H1 (cell line): ENCODE measurements around the gene CFHR4. TPM values are rescaled to one million over a fixed set of nuclear protein-coding genes. Genes with fewer than 3 reads are reported as not detected.

Experiments used
- CTCF ChIA-PET: fragments of 300-600 bp; sonication (Branson Sonifier 250); formaldehyde crosslinking; loops from one replicate; lab custom pipeline; 2021; ENCODE audit not compliant: partially characterized antibody; lab: Charles Lee
- POLR2A ChIA-PET: fragments of 300-600 bp; sonication (Branson Sonifier 250); formaldehyde crosslinking; loops from one replicate; lab custom pipeline; 2021; ENCODE audit warnings: inconsistent platforms; ENCODE audit not compliant: partially characterized antibody; lab: Charles Lee
- DNase-seq, 2 experiments: peaks; one replicate each; pipeline versions ENCODE4 v3.0.0 to v3.0.0-alpha.2; 2010 to 2022; ENCODE audit warnings: low spot score in 2 of 2, low read depth in 1 of 2, mixed read lengths in 1 of 2
- FAIRE-seq: peaks from 2 replicates; lab custom pipeline; 2011; peaks lifted over from hg19 to GRCh38; lab: Jason Lieb, UNC
- H2AFZ ChIP-seq: 2 replicates; pipeline ENCODE4 v1.8.1; 2012; ENCODE audit warnings: low read length, inconsistent platforms
- H2AK5ac ChIP-seq: 2 replicates; pipeline ENCODE4 v1.6.1; 2013; ENCODE audit warnings: low read depth, low read length
- H2BK120ac ChIP-seq: replicated peaks from 2 replicates; pipeline ENCODE3; 2013; ENCODE audit warnings: low read depth, low read length, inconsistent platforms
- H2BK12ac ChIP-seq: 2 replicates; pipeline ENCODE4 v1.6.1; 2013; ENCODE audit warnings: low read depth, low read length
- H2BK15ac ChIP-seq: 2 replicates; pipeline ENCODE4 v1.6.1; 2013; ENCODE audit warnings: low read length
- H2BK20ac ChIP-seq: 2 replicates; pipeline ENCODE4 v1.6.1; 2013; ENCODE audit warnings: low read length
- H2BK5ac ChIP-seq: 2 replicates; pipeline ENCODE4 v1.6.1; 2013; ENCODE audit warnings: low read depth, low read length
- H3K14ac ChIP-seq: 2 replicates; pipeline ENCODE4 v1.6.1; 2013; ENCODE audit warnings: inconsistent platforms; ENCODE audit not compliant: insufficient read length
- H3K18ac ChIP-seq: 2 replicates; pipeline ENCODE4 v1.6.1; 2013; ENCODE audit warnings: low read length; ENCODE audit errors: extremely low read depth
- H3K23ac ChIP-seq: 2 replicates; pipeline ENCODE4 v1.6.1; 2013; ENCODE audit warnings: inconsistent platforms; ENCODE audit not compliant: insufficient read length
- H3K23me2 ChIP-seq: 2 replicates; pipeline ENCODE4 v1.6.1; 2013; ENCODE audit warnings: low read depth, low read length
- H3K27ac ChIP-seq: 2 replicates; pipeline ENCODE4 v1.6.1; 2011; ENCODE audit warnings: low read depth, low read length, inconsistent platforms
- H3K27me3 ChIP-seq, 4 experiments: replicated peaks in 1 of 4; 1 replicate in 1 of 4; 2 replicates in 3 of 4; pipeline versions ENCODE4 v1.6.1 to v1.8.1; 2011 to 2013; ENCODE audit warnings: low read length in 3 of 4, mild to moderate bottlenecking in 3 of 4, inconsistent platforms in 2 of 4, mixed read lengths in 2 of 4, moderate library complexity in 1 of 4; ENCODE audit not compliant: control insufficient read depth in 3 of 4, insufficient read depth in 3 of 4; ENCODE audit errors: extremely low read depth in 1 of 4
- H3K36me3 ChIP-seq, 4 experiments: 2 replicates each; pipeline versions ENCODE4 v1.6.1 to v1.8.1; 2011 to 2013; ENCODE audit warnings: mild to moderate bottlenecking in 4 of 4, low read length in 3 of 4, moderate library complexity in 2 of 4, control low read depth in 1 of 4, inconsistent platforms in 1 of 4; ENCODE audit not compliant: insufficient read depth in 4 of 4, control insufficient read depth in 2 of 4
- H3K4ac ChIP-seq: replicated peaks from 2 replicates; pipeline ENCODE3; 2013; ENCODE audit warnings: low read length, low read depth, mixed read lengths, inconsistent platforms; ENCODE audit not compliant: insufficient read length
- H3K4me1 ChIP-seq, 4 experiments: replicated peaks in 1 of 4; 1 replicate in 1 of 4; 2 replicates in 3 of 4; pipeline versions ENCODE4 v1.6.1 to v1.8.1; 2011 to 2013; ENCODE audit warnings: low read length in 3 of 4, inconsistent platforms in 2 of 4, mixed read lengths in 1 of 4; ENCODE audit not compliant: insufficient read depth in 4 of 4, control insufficient read depth in 3 of 4
- H3K4me2 ChIP-seq, 2 experiments: 2 replicates each; pipeline versions ENCODE4 v1.6.1 to v1.8.1; 2011 to 2013; ENCODE audit warnings: low read depth in 2 of 2, low read length in 2 of 2, control low read depth in 1 of 2, inconsistent platforms in 1 of 2, mild to moderate bottlenecking in 1 of 2; ENCODE audit not compliant: insufficient read depth in 1 of 2
- H3K4me3 ChIP-seq, 4 experiments: fragments of 200-600, 300-600 bp in 1 of 4; sonication (generic), shearing (Covaris generic), sonication (Bioruptor Twin) in 1 of 4; 2 replicates each; pipeline versions ENCODE4 v1.5.1 to v1.8.1; 2011 to 2016; ENCODE audit warnings: low read length in 4 of 4, low read depth in 3 of 4, control low read depth in 2 of 4, inconsistent platforms in 2 of 4, mild to moderate bottlenecking in 2 of 4, mixed read lengths in 1 of 4, moderate library complexity in 1 of 4; ENCODE audit not compliant: insufficient read depth in 2 of 4; ENCODE audit errors: extremely low read depth in 1 of 4
- H3K56ac ChIP-seq: replicated peaks from 2 replicates; pipeline ENCODE3; 2013; ENCODE audit warnings: low read depth, mild to moderate bottlenecking, mixed read lengths, low read length, inconsistent platforms; ENCODE audit not compliant: insufficient read length
- H3K79me1 ChIP-seq: 2 replicates; pipeline ENCODE4 v1.6.1; 2013; ENCODE audit warnings: low read depth, low read length, control low read depth
- H3K79me2 ChIP-seq, 2 experiments: 2 replicates each; pipeline versions ENCODE4 v1.6.1 to v1.8.1; 2012 to 2013; ENCODE audit warnings: low read length in 2 of 2, mild to moderate bottlenecking in 2 of 2, inconsistent platforms in 1 of 2; ENCODE audit not compliant: insufficient read depth in 2 of 2, control insufficient read depth in 1 of 2
- H3K9ac ChIP-seq, 4 experiments: replicated peaks in 1 of 4; 1 replicate in 1 of 4; 2 replicates in 3 of 4; pipeline versions ENCODE4 v1.6.1 to v1.8.1; 2011 to 2013; ENCODE audit warnings: low read depth in 3 of 4, low read length in 3 of 4, control low read depth in 2 of 4, mild to moderate bottlenecking in 2 of 4, moderate library complexity in 2 of 4, inconsistent platforms in 1 of 4; ENCODE audit errors: extremely low read depth in 1 of 4
- H3K9me3 ChIP-seq, 2 experiments: 2 replicates each; pipeline versions ENCODE4 v1.6.1 to v1.8.1; 2012 to 2013; ENCODE audit warnings: mild to moderate bottlenecking in 2 of 2, moderate library complexity in 2 of 2, control low read depth in 1 of 2, inconsistent platforms in 1 of 2, low read depth in 1 of 2, low read length in 1 of 2, mixed read lengths in 1 of 2; ENCODE audit not compliant: insufficient read depth in 2 of 2
- H4K20me1 ChIP-seq, 2 experiments: replicated peaks in 1 of 2; 2 replicates each; pipeline versions ENCODE3 to v1.8.1; 2011 to 2013; ENCODE audit warnings: inconsistent platforms in 2 of 2, low read length in 2 of 2, mild to moderate bottlenecking in 1 of 2; ENCODE audit not compliant: insufficient read depth in 2 of 2, control insufficient read depth in 1 of 2
- H4K5ac ChIP-seq: 2 replicates; pipeline ENCODE4 v1.6.1; 2013; ENCODE audit warnings: low read length, low read depth, mixed read lengths, inconsistent platforms; ENCODE audit not compliant: insufficient read length
- H4K8ac ChIP-seq: 2 replicates; pipeline ENCODE4 v1.8.0; 2013; ENCODE audit warnings: mild to moderate bottlenecking, moderate library complexity, low read length, inconsistent platforms; ENCODE audit not compliant: insufficient read depth; ENCODE audit errors: extremely low read depth
- H4K91ac ChIP-seq: replicated peaks from 2 replicates; pipeline ENCODE3; 2013; ENCODE audit warnings: low read length, mixed read lengths, inconsistent platforms; ENCODE audit not compliant: insufficient read length
- ASH2L ChIP-seq: fragments of 200-600, 300-600 bp; sonication (generic); IDR thresholded peaks from one replicate; pipeline ENCODE4 v1.7.1; 2017; ENCODE audit warnings: low read length
- BACH1 ChIP-seq: IDR thresholded peaks from 2 replicates; pipeline ENCODE4 v1.6.1; 2012; ENCODE audit warnings: low read length, improper control_type of control experiment
- BCL11A ChIP-seq, 2 experiments: IDR thresholded peaks; one replicate each; pipeline ENCODE4 v1.6.1; 2011; ENCODE audit warnings: low read depth in 2 of 2, low read length in 2 of 2, mild to moderate bottlenecking in 2 of 2
- CEBPB ChIP-seq: IDR thresholded peaks from 2 replicates; pipeline ENCODE4 v1.6.1; 2012; ENCODE audit warnings: low read depth, low read length
- CHD1 ChIP-seq: IDR thresholded peaks from 2 replicates; pipeline ENCODE4 v1.6.1; 2012; ENCODE audit warnings: low read depth, low read length, improper control_type of control experiment
- CHD2 ChIP-seq: IDR thresholded peaks from 2 replicates; pipeline ENCODE4 v1.6.1; 2012; ENCODE audit warnings: low read length, improper control_type of control experiment
- CREB1 ChIP-seq: IDR thresholded peaks from 2 replicates; pipeline ENCODE4 v1.6.1; 2012; ENCODE audit warnings: inconsistent platforms
- HDAC6 ChIP-seq: IDR thresholded peaks from one replicate; pipeline ENCODE4 v1.7.1; 2012; ENCODE audit warnings: low read depth, mild to moderate bottlenecking, inconsistent platforms, low read length, moderate library complexity
- JUN ChIP-seq: IDR thresholded peaks from 2 replicates; pipeline ENCODE4 v1.6.1; 2011; ENCODE audit warnings: low read depth, mild to moderate bottlenecking, improper control_type of control experiment, low read length
- NANOG ChIP-seq: IDR thresholded peaks from 2 replicates; pipeline ENCODE4 v1.6.1; 2011; ENCODE audit warnings: low read length, low read depth, mild to moderate bottlenecking, inconsistent platforms; ENCODE audit not compliant: insufficient read depth, poor library complexity, severe bottlenecking
- NRF1 ChIP-seq: IDR thresholded peaks from 2 replicates; pipeline ENCODE4 v1.6.1; 2011; ENCODE audit warnings: mild to moderate bottlenecking, low read depth, low read length, improper control_type of control experiment
- POLR2A ChIP-seq, 2 experiments: IDR thresholded peaks; 1 replicate in 1 of 2; 2 replicates in 1 of 2; pipeline ENCODE4 v1.6.1; 2011; ENCODE audit warnings: low read depth in 2 of 2, low read length in 2 of 2, mild to moderate bottlenecking in 2 of 2; ENCODE audit errors: control extremely low read depth in 1 of 2
- RBBP5 ChIP-seq: IDR thresholded peaks from 2 replicates; pipeline ENCODE4 v1.7.1; 2012; ENCODE audit warnings: low read depth, mild to moderate bottlenecking, inconsistent platforms, low read length, moderate library complexity, borderline replicate concordance
- RFX5 ChIP-seq: IDR thresholded peaks from 2 replicates; pipeline ENCODE4 v1.6.1; 2011; ENCODE audit warnings: low read depth, low read length, improper control_type of control experiment, borderline replicate concordance
- SP2 ChIP-seq: IDR thresholded peaks from 2 replicates; pipeline ENCODE4 v1.6.1; 2012; ENCODE audit warnings: mild to moderate bottlenecking, low read length, inconsistent platforms
- ZNF274 ChIP-seq: IDR thresholded peaks from 2 replicates; pipeline ENCODE4 v1.7.0; 2012; ENCODE audit warnings: low read length, borderline replicate concordance; ENCODE audit errors: extremely low read depth
- WGBS, 2 experiments: shearing (Covaris generic) in 1 of 2; methylation state at CpG; one replicate each; pipeline versions ENCODE4 v1.1.6 to v1.1.7; 2013 to 2015; ENCODE audit warnings: low lambda C conversion rate in 2 of 2, mixed read lengths in 2 of 2, inconsistent platforms in 1 of 2, low coverage in 1 of 2, missing lambda C conversion rate in 1 of 2; ENCODE audit not compliant: insufficient replicate concordance in 2 of 2, insufficient coverage in 1 of 2, insufficient read length in 1 of 2; ENCODE audit errors: extremely low coverage in 1 of 2, missing lambda C conversion rate in 1 of 2; 5-methylcytosine and 5-hydroxymethylcytosine counted together
- polyA plus RNA-seq, 7 experiments: library from polyadenylated mRNA; depleted of rRNA in 3 of 7; stranded (reverse) in 5 of 7; unstranded in 2 of 7; fragments of >200 nt in 5 of 7; fragments of 200-250 nt in 2 of 7; gene quantifications; 1 replicate in 5 of 7; 2 replicates in 1 of 7; 4 replicates in 1 of 7; pipeline versions ENCODE4 v1.2.1 to v1.2.3, GENCODE V29; 2011 to 2013; ENCODE audit warnings: missing spikeins in 2 of 7, mixed read lengths in 2 of 7
- total RNA-seq: library from RNA; stranded (reverse); fragmentation: NEBNext Ultra II Directional; extraction: Animal tissue kit (Norgen Biotek cat#: 25700); gene quantifications from 2 replicates; pipeline ENCODE4 v1.2.1, GENCODE V29; 2021

Gene CFHR4
- total and polyA plus RNA-seq, 2 of the 8 experiments (the other 6 are each of a cell fraction or from before 2014, with no cell fraction given) = not detected

DNA sequence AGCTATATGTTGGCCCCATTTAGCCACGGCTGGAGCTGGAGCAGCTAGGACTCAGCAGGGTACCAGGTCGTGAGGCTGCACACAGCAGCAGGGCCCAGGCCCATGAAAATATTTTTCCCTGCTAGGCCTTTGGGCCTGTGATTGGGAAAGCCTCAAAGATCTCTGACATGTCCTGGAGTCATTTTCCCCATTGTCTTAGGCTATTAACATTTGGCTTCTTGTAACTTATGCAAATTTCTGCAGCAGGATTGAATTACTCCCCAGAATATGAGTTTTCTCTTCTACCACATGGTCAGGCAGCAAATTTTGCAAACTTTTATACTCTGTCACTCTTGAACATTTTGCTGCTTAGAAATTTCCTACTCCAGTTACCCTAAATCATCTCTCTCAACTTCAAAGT, 66.9 kb downstream of the CFHR4 start:
- Histone ChIP-seq H3K27me3 (no peaks in the 10 kb centered on the region), H4K5ac (no peak overlapping the region), H2AFZ (no peak overlapping the region), H3K18ac (no peak overlapping the region), H4K20me1 (no peaks in the 10 kb centered on the region), H2AK5ac (no peak overlapping the region), H3K4ac (no peak overlapping the region), H3K36me3 (no peaks in the 10 kb centered on the region), H2BK15ac (no peak overlapping the region), H3K27ac (no peak overlapping the region), H2BK120ac (no peak overlapping the region), H3K4me2 (no peak overlapping the region), H2BK20ac (no peak overlapping the region), H3K23me2 (no peaks in the 10 kb centered on the region), H3K79me2 (no peaks in the 10 kb centered on the region), H3K4me3 (no peak overlapping the region), H3K9me3 (peaks cover 0 to 3% of the 10 kb centered on the region in 2 experiments; a peak in 1 of 4 replicates), H2BK12ac (no peak overlapping the region), H3K4me1 (no peaks in the 10 kb centered on the region), H3K56ac (no peak overlapping the region), H3K9ac (no peak overlapping the region), H4K8ac (no peak overlapping the region), H4K91ac (no peak overlapping the region), H3K79me1 (no peaks in the 10 kb centered on the region), H3K23ac (no peak overlapping the region), H3K14ac (no peak overlapping the region), H2BK5ac (no peak overlapping the region)
- DNase-seq = no peak
- ChIA-PET CTCF (interaction anchor here (0.6 kb wide), 1 partner anchor 66 kb away, joined by 3 read pairs; no protein-coding TSS in a partner anchor), POLR2A (no interaction called here)
- WGBS, 2 experiments = 93% methylated on average over 2 of the region's 2 CpGs; no CpG with 5 or more reads in 1 of the 2 experiments
- no peak for FAIRE-seq
- TF ChIP-seq CHD2 (no peak), POLR2A (IDR thresholded peaks at IDR 0.05; ENCODE audit: control extremely low read depth in 1 of 2, low read depth in 2 of 2, low read length in 2 of 2) (no peak), JUN (no peak), NANOG (no peak), ZNF274 (no peak), BACH1 (no peak), RFX5 (no peak), HDAC6 (no peak), CHD1 (no peak), SP2 (no peak), BCL11A (IDR thresholded peaks at IDR 0.05; ENCODE audit: low read depth in 2 of 2, low read length in 2 of 2) (no peak), RBBP5 (no peak), CEBPB (no peak), ASH2L (no peak), NRF1 (no peak), CREB1 (no peak)
